ENCODE data around the gene VAV1. TPM values are rescaled to one million over a fixed set of nuclear protein-coding genes. Genes with fewer than 3 reads are reported as not detected.

The VAV1 gene
- total RNA-seq, 1 experiment from 2014 or later = 0.83 TPM

DNA sequence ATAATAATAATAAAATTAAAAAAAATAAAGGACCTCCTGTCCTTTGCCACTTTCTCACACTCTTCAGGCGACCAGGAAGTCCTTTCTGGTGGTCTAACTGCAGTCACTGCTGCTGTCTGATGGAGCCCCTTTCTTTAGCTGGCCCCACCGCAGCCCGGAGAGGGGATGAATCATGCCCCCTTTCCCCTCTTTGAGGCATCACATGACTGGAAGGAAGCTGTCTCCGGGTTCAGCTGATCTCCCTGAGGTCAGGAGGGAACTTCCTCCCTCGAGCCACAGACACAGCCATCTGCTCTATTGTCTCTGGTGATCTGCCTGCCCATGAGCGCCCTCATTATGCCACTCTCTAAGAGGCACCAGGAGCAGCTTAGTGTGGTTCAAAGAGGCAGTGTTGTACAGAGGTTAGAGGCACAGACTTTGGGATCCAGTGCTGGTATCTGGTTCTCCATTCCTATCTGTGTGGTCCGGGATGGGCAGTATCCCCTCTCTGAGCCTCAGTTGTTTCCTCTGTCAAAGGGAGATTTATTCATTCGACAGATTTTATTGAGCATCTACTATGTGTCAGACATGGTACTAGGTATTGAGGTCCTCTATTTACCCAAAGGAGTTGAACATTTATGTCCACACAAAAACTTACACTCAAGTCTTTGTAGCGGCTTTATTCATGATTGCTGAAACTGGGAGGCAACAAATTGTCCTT, 30.0 kb downstream of the VAV1 start:
- H3K9me3 Mint-ChIP-seq = peaks cover 29% of the 10 kb centered on the region
- ATAC-seq (no peak), DNase-seq (ENCODE audit: low spot score) (no peak)
- H3K27ac Mint-ChIP-seq = no peak overlapping the region; the same call in 1 of the 2 replicates
- H3K36me3 Mint-ChIP-seq = peaks cover 15% of the 10 kb centered on the region
- H3K27me3 Mint-ChIP-seq (ENCODE audit: low read depth) = no peaks in the 10 kb centered on the region
- CTCF ChIA-PET = no interaction called here
- peaks cover 17% of the 10 kb centered on the region for H3K4me1 Mint-ChIP-seq
- H3K4me3 Mint-ChIP-seq = no peak overlapping the region
- no peak for TF ChIP-seq TEAD4 (CRISPR knock-in tag; IDR thresholded peaks at IDR 0.05)
- TF ChIP-seq ZNF396 (CRISPR knock-in tag; IDR thresholded peaks at IDR 0.05; ENCODE audit: borderline replicate concordance) = no peak
- no peak for TF ChIP-seq SMAD4 (CRISPR knock-in tag; IDR thresholded peaks at IDR 0.05)
- TF ChIP-seq, protein P1, sequence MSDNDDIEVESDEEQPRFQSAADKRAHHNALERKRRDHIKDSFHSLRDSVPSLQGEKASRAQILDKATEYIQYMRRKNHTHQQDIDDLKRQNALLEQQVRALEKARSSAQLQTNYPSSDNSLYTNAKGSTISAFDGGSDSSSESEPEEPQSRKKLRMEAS (CRISPR knock-in tag; IDR thresholded peaks at IDR 0.05) = no peak
- TF ChIP-seq, protein P2, sequence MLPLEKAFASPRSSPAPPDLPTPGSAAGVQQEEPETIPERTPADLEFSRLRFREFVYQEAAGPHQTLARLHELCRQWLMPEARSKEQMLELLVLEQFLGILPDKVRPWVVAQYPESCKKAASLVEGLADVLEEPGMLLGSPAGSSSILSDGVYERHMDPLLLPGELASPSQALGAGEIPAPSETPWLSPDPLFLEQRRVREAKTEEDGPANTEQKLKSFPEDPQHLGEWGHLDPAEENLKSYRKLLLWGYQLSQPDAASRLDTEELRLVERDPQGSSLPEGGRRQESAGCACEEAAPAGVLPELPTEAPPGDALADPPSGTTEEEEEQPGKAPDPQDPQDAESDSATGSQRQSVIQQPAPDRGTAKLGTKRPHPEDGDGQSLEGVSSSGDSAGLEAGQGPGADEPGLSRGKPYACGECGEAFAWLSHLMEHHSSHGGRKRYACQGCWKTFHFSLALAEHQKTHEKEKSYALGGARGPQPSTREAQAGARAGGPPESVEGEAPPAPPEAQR (CRISPR knock-in tag; IDR thresholded peaks at IDR 0.05) = no peak
- TF ChIP-seq, protein P3, sequence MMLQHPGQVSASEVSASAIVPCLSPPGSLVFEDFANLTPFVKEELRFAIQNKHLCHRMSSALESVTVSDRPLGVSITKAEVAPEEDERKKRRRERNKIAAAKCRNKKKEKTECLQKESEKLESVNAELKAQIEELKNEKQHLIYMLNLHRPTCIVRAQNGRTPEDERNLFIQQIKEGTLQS (CRISPR knock-in tag; conservative IDR thresholded peaks at IDR 0.05) = no peak
- no peak for TF ChIP-seq HMGA2 (CRISPR knock-in tag; IDR thresholded peaks at IDR 0.05)
- TF ChIP-seq ZNF219 (CRISPR knock-in tag; IDR thresholded peaks at IDR 0.05; ENCODE audit: borderline replicate concordance) = no peak
- no peak for TF ChIP-seq ZNF138 (CRISPR knock-in tag; conservative IDR thresholded peaks at IDR 0.05)
- no peak for TF ChIP-seq SOX15 (CRISPR knock-in tag; IDR thresholded peaks at IDR 0.05)
- POLR2A ChIA-PET = no interaction called here

DNA sequence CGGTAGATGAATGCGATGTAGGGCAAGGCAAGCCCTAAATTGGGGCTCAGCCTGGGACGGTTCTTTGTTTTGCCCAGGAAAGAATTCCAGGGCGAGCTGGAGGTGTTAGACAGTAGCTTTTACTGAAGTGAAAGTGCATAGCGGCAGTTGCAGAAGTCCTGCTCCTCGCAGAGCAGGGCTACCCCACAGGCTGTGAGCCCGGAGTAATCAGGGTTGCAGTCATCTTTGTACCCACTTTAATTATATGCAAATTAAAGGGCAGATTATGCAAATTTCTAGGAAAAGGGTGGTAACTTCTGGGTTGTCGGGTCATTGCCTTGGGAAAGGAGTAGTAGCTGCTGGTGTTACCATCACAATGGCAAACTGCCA, 30.5 kb downstream of the VAV1 start:
- ChIA-PET CTCF (no interaction called here), POLR2A (interaction anchor here (0.5 kb wide), 1 partner anchor 23 kb away, joined by 3 read pairs; no protein-coding TSS in a partner anchor)
- Mint-ChIP-seq H3K4me3 (no peak overlapping the region), H3K27me3 (ENCODE audit: low read depth) (no peaks in the 10 kb centered on the region), H3K9me3 (peaks cover 29% of the 10 kb centered on the region), H3K27ac (no peak overlapping the region), H3K4me1 (peaks cover 17% of the 10 kb centered on the region), H3K36me3 (peaks cover 15% of the 10 kb centered on the region)
- TF ChIP-seq ZNF317 (CRISPR knock-in tag; IDR thresholded peaks at IDR 0.05; ENCODE audit: borderline replicate concordance, low read depth) (no peak), ELF4 (CRISPR knock-in tag; IDR thresholded peaks at IDR 0.05; ENCODE audit: low read depth) (no peak), ZNF232 (CRISPR knock-in tag; IDR thresholded peaks at IDR 0.05) (no peak), CREM (CRISPR knock-in tag; IDR thresholded peaks at IDR 0.05) (no peak), NFATC4 (CRISPR knock-in tag; IDR thresholded peaks at IDR 0.05) (no peak), JUN (CRISPR knock-in tag; IDR thresholded peaks at IDR 0.05) (no peak)
- TF ChIP-seq, protein P4, sequence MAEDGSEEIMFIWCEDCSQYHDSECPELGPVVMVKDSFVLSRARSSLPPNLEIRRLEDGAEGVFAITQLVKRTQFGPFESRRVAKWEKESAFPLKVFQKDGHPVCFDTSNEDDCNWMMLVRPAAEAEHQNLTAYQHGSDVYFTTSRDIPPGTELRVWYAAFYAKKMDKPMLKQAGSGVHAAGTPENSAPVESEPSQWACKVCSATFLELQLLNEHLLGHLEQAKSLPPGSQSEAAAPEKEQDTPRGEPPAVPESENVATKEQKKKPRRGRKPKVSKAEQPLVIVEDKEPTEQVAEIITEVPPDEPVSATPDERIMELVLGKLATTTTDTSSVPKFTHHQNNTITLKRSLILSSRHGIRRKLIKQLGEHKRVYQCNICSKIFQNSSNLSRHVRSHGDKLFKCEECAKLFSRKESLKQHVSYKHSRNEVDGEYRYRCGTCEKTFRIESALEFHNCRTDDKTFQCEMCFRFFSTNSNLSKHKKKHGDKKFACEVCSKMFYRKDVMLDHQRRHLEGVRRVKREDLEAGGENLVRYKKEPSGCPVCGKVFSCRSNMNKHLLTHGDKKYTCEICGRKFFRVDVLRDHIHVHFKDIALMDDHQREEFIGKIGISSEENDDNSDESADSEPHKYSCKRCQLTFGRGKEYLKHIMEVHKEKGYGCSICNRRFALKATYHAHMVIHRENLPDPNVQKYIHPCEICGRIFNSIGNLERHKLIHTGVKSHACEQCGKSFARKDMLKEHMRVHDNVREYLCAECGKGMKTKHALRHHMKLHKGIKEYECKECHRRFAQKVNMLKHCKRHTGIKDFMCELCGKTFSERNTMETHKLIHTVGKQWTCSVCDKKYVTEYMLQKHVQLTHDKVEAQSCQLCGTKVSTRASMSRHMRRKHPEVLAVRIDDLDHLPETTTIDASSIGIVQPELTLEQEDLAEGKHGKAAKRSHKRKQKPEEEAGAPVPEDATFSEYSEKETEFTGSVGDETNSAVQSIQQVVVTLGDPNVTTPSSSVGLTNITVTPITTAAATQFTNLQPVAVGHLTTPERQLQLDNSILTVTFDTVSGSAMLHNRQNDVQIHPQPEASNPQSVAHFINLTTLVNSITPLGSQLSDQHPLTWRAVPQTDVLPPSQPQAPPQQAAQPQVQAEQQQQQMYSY (CRISPR knock-in tag; IDR thresholded peaks at IDR 0.05) = no peak
- no peak for DNase-seq (ENCODE audit: low spot score)
- ATAC-seq = no peak

DNA sequence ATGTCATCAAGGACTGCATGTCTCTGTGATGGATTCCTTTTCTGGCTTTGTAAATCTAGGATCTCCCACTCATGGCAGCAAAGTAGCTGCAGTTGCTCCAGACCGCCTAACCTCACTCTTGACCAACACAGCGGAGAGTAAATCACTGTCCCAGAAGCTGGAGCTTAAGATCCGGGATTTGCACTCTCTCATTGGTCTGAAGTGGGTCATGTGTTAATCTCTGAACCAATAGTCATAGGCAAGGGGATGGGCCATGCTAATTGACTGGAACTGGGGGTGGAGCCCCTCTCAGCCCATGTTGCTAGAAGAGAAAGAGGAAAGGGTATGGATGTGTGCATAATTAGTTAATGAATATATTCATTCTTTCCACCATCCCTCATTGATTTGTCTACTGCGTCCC, 34.0 kb downstream of the VAV1 start:
- DNase-seq (ENCODE audit: low spot score) = no peak
- TF ChIP-seq, protein P5, sequence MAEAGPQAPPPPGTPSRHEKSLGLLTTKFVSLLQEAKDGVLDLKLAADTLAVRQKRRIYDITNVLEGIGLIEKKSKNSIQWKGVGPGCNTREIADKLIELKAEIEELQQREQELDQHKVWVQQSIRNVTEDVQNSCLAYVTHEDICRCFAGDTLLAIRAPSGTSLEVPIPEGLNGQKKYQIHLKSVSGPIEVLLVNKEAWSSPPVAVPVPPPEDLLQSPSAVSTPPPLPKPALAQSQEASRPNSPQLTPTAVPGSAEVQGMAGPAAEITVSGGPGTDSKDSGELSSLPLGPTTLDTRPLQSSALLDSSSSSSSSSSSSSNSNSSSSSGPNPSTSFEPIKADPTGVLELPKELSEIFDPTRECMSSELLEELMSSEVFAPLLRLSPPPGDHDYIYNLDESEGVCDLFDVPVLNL (CRISPR knock-in tag; IDR thresholded peaks at IDR 0.05; ENCODE audit: borderline replicate concordance, low read depth) = no peak
- TF ChIP-seq IRF2 (CRISPR knock-in tag; IDR thresholded peaks at IDR 0.05; ENCODE audit: borderline replicate concordance, low read depth) (no peak), ELF4 (CRISPR knock-in tag; IDR thresholded peaks at IDR 0.05; ENCODE audit: low read depth) (no peak), NR2C2 (CRISPR knock-in tag; IDR thresholded peaks at IDR 0.05) (no peak), ZNF671 (CRISPR knock-in tag; IDR thresholded peaks at IDR 0.05) (no peak), CREB1 (CRISPR knock-in tag; IDR thresholded peaks at IDR 0.05) (no peak), ZNF232 (CRISPR knock-in tag; IDR thresholded peaks at IDR 0.05) (no peak), ZNF416 (CRISPR knock-in tag; IDR thresholded peaks at IDR 0.05) (no peak)
- TF ChIP-seq, protein P6, sequence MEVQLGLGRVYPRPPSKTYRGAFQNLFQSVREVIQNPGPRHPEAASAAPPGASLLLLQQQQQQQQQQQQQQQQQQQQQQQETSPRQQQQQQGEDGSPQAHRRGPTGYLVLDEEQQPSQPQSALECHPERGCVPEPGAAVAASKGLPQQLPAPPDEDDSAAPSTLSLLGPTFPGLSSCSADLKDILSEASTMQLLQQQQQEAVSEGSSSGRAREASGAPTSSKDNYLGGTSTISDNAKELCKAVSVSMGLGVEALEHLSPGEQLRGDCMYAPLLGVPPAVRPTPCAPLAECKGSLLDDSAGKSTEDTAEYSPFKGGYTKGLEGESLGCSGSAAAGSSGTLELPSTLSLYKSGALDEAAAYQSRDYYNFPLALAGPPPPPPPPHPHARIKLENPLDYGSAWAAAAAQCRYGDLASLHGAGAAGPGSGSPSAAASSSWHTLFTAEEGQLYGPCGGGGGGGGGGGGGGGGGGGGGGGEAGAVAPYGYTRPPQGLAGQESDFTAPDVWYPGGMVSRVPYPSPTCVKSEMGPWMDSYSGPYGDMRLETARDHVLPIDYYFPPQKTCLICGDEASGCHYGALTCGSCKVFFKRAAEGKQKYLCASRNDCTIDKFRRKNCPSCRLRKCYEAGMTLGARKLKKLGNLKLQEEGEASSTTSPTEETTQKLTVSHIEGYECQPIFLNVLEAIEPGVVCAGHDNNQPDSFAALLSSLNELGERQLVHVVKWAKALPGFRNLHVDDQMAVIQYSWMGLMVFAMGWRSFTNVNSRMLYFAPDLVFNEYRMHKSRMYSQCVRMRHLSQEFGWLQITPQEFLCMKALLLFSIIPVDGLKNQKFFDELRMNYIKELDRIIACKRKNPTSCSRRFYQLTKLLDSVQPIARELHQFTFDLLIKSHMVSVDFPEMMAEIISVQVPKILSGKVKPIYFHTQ (CRISPR knock-in tag; IDR thresholded peaks at IDR 0.05) = no peak

More for the DNA sequence above, 34.0 kb downstream of the VAV1 start:
- Mint-ChIP-seq H3K4me3 (no peak overlapping the region), H3K9me3 (peaks cover 46% of the 10 kb centered on the region), H3K4me1 (peaks cover 12% of the 10 kb centered on the region), H3K27ac (no peak overlapping the region), H3K27me3 (ENCODE audit: low read depth) (no peaks in the 10 kb centered on the region; the same call in 1 of the 2 replicates), H3K36me3 (peaks cover 20% of the 10 kb centered on the region)
- ATAC-seq = no peak
- POLR2A ChIA-PET = no interaction called here
- CTCF ChIA-PET = no interaction called here
